GM23248 (cell line): Measurements from ENCODE around the gene RASA3. TPM values are rescaled to one million over a fixed set of nuclear protein-coding genes. Genes with fewer than 3 reads are reported as not detected.
A peak's percentile ranks its signal among the peaks of the same experiment; 100 is the strongest.
"Not testable (repeated sequence)": the region's sequence is repeated elsewhere in the genome, so short reads cannot be mapped to it uniquely, and the experiment has no call there.

Experiments
- DNase-seq: peaks from one replicate; pipeline ENCODE4 v3.0.0-alpha.2; 2015
- H2AFZ ChIP-seq: fragments of 200-600 bp; sonication (generic); 2 replicates; pipeline ENCODE4 v1.6.1; 2016; ENCODE audit warnings: antibody characterized with exemption
- H3F3A ChIP-seq: fragments of 200-600 bp; sonication (generic); 2 replicates; pipeline ENCODE4 v1.6.1; 2016; ENCODE audit warnings: mild to moderate bottlenecking, antibody characterized with exemption, mixed run types; ENCODE audit not compliant: insufficient read depth
- H3K27ac ChIP-seq: fragments of 200-600 bp; sonication (generic); 2 replicates; pipeline ENCODE4 v1.5.1; 2016; ENCODE audit warnings: mild to moderate bottlenecking
- H3K27me3 ChIP-seq: fragments of 200-600 bp; sonication (generic); replicated peaks from 2 replicates; pipeline ENCODE4 v1.6.1; 2016; ENCODE audit warnings: mild to moderate bottlenecking; ENCODE audit not compliant: insufficient read depth
- H3K36me3 ChIP-seq: fragments of 200-600 bp; sonication (generic); 2 replicates; pipeline ENCODE4 v1.6.1; 2016; ENCODE audit warnings: low read depth, mild to moderate bottlenecking
- H3K4me1 ChIP-seq: fragments of 200-600 bp; sonication (generic); 2 replicates; pipeline ENCODE4 v1.6.1; 2016; ENCODE audit warnings: mild to moderate bottlenecking; ENCODE audit not compliant: insufficient read depth
- H3K4me2 ChIP-seq: fragments of 200-600 bp; sonication (generic); one replicate; pipeline ENCODE4 v1.6.1; 2016; ENCODE audit warnings: mild to moderate bottlenecking; ENCODE audit not compliant: unreplicated experiment
- H3K4me3 ChIP-seq: fragments of 200-600 bp; sonication (generic); 2 replicates; pipeline ENCODE4 v1.5.1; 2016; ENCODE audit warnings: mild to moderate bottlenecking
- H3K79me2 ChIP-seq: fragments of 200-600 bp; sonication (generic); 2 replicates; pipeline ENCODE4 v1.6.1; 2016; ENCODE audit warnings: mild to moderate bottlenecking; ENCODE audit not compliant: insufficient read depth
- H3K9ac ChIP-seq: fragments of 200-600 bp; sonication (generic); 2 replicates; pipeline ENCODE4 v1.6.1; 2016; ENCODE audit warnings: mild to moderate bottlenecking
- H3K9me2 ChIP-seq: fragments of 200-600 bp; sonication (generic); 2 replicates; pipeline ENCODE4 v1.6.1; 2016; ENCODE audit warnings: mixed run types, mild to moderate bottlenecking, moderate library complexity; ENCODE audit not compliant: insufficient read depth
- H3K9me3 ChIP-seq: fragments of 200-600 bp; sonication (generic); one replicate; pipeline ENCODE4 v1.6.1; 2017; ENCODE audit warnings: low read depth
- H4K20me1 ChIP-seq: fragments of 200-600 bp; sonication (generic); 2 replicates; pipeline ENCODE4 v1.6.0; 2016; ENCODE audit not compliant: insufficient read depth
- EZH2 ChIP-seq: fragments of 200-600 bp; sonication (generic); IDR thresholded peaks from 2 replicates; pipeline ENCODE4 v1.6.1; 2018; ENCODE audit warnings: antibody characterized with exemption, mild to moderate bottlenecking; ENCODE audit not compliant: insufficient read depth, poor library complexity, severe bottlenecking
- EZH2phosphoT487 ChIP-seq: fragments of 200-600 bp; sonication (generic); IDR thresholded peaks from 2 replicates; pipeline ENCODE4 v1.6.1; 2018; ENCODE audit warnings: antibody characterized with exemption, moderate library complexity, mild to moderate bottlenecking, low read depth; ENCODE audit not compliant: insufficient read depth
- WGBS, 2 experiments: methylation state at CpG; one replicate each; pipeline ENCODE4 v1.1.6; 2015 to 2017; ENCODE audit warnings: low lambda C conversion rate in 2 of 2, low coverage in 1 of 2; ENCODE audit errors: missing lambda C conversion rate in 2 of 2; 5-methylcytosine and 5-hydroxymethylcytosine counted together
- in situ Hi-C: fragments of 300-500 bp; cut with MboI; formaldehyde crosslinking; loops from 2 replicates; pipeline ENCODE4 v1.15.0; 2020
- polyA plus RNA-seq: library from polyadenylated mRNA; unstranded; fragments of >200 nt; fragmentation: Nextera tagmentation; extraction: Ambion mirVana; gene quantifications from 2 replicates; pipeline ENCODE4 v1.2.1, GENCODE V29; 2016
- total RNA-seq: library from RNA; depleted of rRNA; stranded (reverse); fragments of >200 nt; shearing (Covaris generic); gene quantifications from 2 replicates; pipeline ENCODE4 v1.2.3, GENCODE V29; 2014

Gene RASA3
- total and polyA plus RNA-seq, 2 experiments from 2014 or later, result 34.3 to 36.7 TPM

DNA sequence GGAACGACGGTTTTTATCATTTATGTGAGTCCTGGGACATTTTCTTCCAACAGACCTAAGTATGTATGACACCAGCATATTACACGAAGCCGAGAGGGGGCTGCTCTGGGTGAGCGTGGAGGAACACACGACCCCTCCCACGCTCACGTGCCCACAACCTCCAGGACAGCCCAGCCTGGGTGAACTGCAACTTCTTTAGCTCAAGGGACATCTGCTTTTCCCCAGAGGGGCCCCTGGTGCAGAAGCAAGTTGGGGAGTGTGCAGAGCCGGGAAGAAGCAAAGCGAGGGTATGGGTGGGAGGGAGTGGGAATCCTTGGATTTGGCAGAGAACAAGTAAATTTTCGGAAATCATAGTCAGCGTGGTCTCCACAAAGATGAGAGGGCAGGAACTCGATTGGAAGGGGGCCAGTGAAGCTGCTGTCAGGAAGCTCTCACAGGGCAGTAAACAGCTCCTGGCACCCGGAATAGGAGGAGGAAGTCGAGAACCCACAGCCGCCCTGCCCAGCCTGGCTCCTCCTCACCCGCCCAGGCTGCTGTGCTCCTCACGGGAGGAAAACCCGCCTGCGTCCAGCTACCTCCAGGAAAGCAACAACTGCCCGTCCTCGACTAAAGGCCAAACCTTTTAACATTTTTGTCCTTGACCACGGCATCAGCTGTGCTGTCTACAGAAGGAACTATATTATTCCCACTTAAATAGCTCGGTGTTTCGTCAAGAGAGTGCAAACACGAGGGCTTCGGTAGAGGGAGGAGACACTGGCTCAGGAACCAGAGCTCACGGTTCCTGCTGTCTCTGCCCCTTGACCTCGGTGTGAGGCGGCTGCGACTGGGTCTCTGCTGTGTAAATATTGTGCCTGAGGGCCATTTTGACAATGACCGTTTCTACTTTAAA, 29.5 kb upstream of the RASA3 start:
- Histone ChIP-seq H3K9me3 (no peaks in the 10 kb centered on the region), H3K4me2 (peak overlapping the region; percentile 89), H3K4me1 (peaks cover 8% of the 10 kb centered on the region; the same call in 1 of the 2 replicates), H4K20me1 (no peaks in the 10 kb centered on the region), H3K9me2 (no peaks in the 10 kb centered on the region), H3F3A (no peaks in the 10 kb centered on the region), H3K36me3 (no peaks in the 10 kb centered on the region), H3K4me3 (peak overlapping the region; percentile 58), H3K79me2 (no peaks in the 10 kb centered on the region), H2AFZ (peak overlapping the region; percentile 84), H3K27me3 (no peaks in the 10 kb centered on the region; the same call in 1 of the 2 replicates), H3K9ac (0 out of 2 replicates have a peak overlapping the region, but pooled peaks have one; percentile 14), H3K27ac (no peak overlapping the region)
- in situ Hi-C loops, result no loop called here
- DNase-seq, result peak; percentile 70
- WGBS, 2 experiments, result 11% methylated on average over 31 to 32 of the region's 32 CpGs
- TF ChIP-seq EZH2 (no peak), EZH2phosphoT487 (no peak)

DNA sequence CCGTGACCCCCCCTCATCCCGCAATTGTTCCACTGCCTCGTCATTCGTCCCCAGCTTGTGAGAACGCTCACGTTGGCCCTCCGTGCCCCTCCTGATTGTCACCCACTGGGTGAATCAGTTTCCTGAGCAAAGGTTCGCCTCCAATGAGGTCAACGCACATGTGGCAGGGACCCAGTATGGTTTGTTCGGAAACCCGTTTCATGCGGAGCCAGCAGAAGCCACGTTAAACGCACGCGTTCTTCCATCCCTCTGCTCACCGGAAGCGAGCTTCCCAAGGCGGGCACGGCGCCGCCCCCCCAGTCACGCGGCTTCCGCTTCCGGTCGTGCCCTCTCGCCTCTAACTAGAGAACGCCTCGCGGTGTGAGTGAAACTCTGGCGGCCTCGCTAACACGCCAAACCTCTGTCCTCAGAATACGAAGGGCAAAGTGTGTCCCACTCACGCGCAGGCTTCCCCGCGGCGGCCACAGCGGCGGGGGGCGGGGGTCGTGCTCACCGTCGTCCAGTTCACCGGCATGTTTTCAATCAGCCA, 28.7 kb upstream of the RASA3 start:
- Histone ChIP-seq H3K4me1 (peaks cover 8% of the 10 kb centered on the region; the same call in 1 of the 2 replicates), H3K9me3 (no peaks in the 10 kb centered on the region), H3K36me3 (no peaks in the 10 kb centered on the region), H3K9me2 (no peaks in the 10 kb centered on the region), H3K4me2 (no peak overlapping the region), H2AFZ (no peak overlapping the region), H3K27me3 (no peaks in the 10 kb centered on the region; the same call in 1 of the 2 replicates), H3K79me2 (no peaks in the 10 kb centered on the region), H3K9ac (no peak overlapping the region), H3K27ac (no peak overlapping the region), H3F3A (no peaks in the 10 kb centered on the region), H4K20me1 (no peaks in the 10 kb centered on the region), H3K4me3 (no peak overlapping the region)
- TF ChIP-seq EZH2 (no peak), EZH2phosphoT487 (no peak)
- 89 to 90% methylated on average over 42 to 47 of the region's 47 CpGs for WGBS, 2 experiments
- DNase-seq, result no peak
- in situ Hi-C loops, result no loop called here

DNA sequence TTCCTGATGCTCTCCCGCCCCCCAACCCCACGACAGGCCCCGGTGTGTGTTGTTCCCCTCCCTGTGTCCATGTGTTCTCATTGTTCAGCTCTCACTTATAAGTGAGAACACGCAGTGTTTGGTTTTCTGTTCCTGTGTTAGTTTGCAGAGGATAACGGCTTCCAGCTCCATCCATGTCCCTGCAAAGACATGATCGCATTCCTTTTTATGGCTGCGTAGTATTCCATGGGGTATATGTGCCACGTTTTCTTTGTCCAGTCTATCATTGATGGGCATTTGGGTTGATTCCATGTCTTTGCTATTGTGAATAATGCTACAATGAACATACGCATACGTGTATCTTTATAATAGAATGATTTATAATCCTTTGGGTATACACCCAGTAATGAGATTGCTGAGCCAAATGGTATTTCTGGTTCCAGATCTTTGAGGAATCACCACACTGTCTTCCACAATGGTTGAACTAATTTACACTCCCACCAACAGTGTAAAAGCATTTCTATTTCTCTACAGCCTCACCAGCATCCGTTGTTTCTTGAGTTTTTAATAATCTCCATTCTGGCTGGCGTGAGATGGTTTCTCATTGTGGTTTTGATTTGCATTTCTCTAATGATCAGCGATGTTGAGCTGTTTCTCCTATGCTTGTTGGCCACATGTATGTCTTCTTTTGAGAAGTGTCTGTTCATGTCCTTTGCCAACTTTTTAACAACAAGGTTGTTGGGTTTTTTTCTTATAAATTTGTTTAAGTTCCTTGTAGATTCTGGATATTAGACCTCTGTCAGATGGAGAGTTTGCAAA, 26.6 kb upstream of the RASA3 start:
- H3K9ac ChIP-seq, H3K36me3 ChIP-seq, DNase-seq, H2AFZ ChIP-seq, H3F3A ChIP-seq, H3K4me3 ChIP-seq, H3K79me2 ChIP-seq, H3K4me2 ChIP-seq, H4K20me1 ChIP-seq, H3K9me3 ChIP-seq, H3K4me1 ChIP-seq, H3K27ac ChIP-seq, H3K27me3 ChIP-seq, in situ Hi-C loops, H3K9me2 ChIP-seq: not testable (repeated sequence)
- WGBS, 2 experiments, result 80 to 81% methylated on average over 13 of the region's 13 CpGs

DNA sequence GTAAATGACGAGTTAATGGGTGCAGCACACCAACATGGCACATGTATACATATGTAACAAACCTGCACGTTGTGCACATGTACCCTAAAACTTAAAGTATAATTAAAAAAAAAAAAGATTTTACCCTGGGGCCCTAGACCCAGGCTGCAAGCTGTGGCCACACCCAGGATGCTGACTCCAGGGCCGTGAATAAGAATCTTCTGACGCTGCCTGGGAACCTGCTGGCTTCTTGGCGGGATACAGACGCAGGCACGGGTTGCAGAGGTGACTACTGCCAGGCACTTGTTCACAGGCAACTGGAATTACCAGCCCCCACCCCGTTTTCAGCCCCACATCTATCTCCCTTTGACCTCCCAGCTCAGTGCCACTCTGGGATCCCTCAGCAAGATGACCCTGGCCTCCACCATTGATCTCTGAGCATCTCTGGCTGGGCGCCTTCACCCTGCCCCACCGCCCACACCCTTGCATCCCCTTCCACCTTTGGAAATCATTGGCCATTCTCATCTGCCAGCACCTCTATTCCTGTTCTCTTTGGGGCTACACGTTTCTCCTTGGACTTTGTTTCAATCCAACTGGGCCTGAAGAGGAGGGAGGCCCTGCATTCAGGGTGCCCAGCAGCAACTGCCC, 25.6 kb upstream of the RASA3 start:
- H3K27ac ChIP-seq, result no peak overlapping the region
- H3K4me3 ChIP-seq, result no peak overlapping the region
- no peaks in the 10 kb centered on the region for H3K9me2 ChIP-seq
- H3K9me3 ChIP-seq, result no peaks in the 10 kb centered on the region
- 65 to 71% methylated on average over 11 of the region's 11 CpGs for WGBS, 2 experiments
- H3F3A ChIP-seq, result no peaks in the 10 kb centered on the region
- DNase-seq, result no peak
- H2AFZ ChIP-seq, result no peak overlapping the region
- H3K27me3 ChIP-seq, result no peaks in the 10 kb centered on the region; the same call in 1 of the 2 replicates
- no peaks in the 10 kb centered on the region for H3K36me3 ChIP-seq
- no peak overlapping the region for H3K4me2 ChIP-seq
- no peaks in the 10 kb centered on the region for H4K20me1 ChIP-seq
- in situ Hi-C loops, result no loop called here
- H3K9ac ChIP-seq, result no peak overlapping the region
- no peaks in the 10 kb centered on the region for H3K79me2 ChIP-seq
- TF ChIP-seq EZH2phosphoT487 (no peak), EZH2 (no peak)
- peaks cover 8% of the 10 kb centered on the region; the same call in 1 of the 2 replicates for H3K4me1 ChIP-seq
